Muscle of back (tissue), 11 donors: Measurements from ENCODE around the gene FCGR3B. TPM values are rescaled to one million over a fixed set of nuclear protein-coding genes. Genes with fewer than 3 reads are reported as not detected.
"Not testable (repeated sequence)": the region's sequence is repeated elsewhere in the genome, so short reads cannot be mapped to it uniquely, and the experiment has no call there.

ENCODE experiments used
- DNase-seq, 3 donors: peaks; one replicate each; pipeline versions ENCODE4 v3.0.0 to v3.0.0-alpha.2; 2013
- polyA plus RNA-seq, 10 donors: library from polyadenylated mRNA; unstranded; fragments of 120-200 nt; gene quantifications; one replicate each; pipeline ENCODE4 v1.2.1, GENCODE V29; 2013; ENCODE audit not compliant: insufficient read length in 10 of 10

FCGR3B gene
- polyA plus RNA-seq, 10 donors, result 0.19 to 1.0 (median 0.42) TPM; not detected in 2

DNA sequence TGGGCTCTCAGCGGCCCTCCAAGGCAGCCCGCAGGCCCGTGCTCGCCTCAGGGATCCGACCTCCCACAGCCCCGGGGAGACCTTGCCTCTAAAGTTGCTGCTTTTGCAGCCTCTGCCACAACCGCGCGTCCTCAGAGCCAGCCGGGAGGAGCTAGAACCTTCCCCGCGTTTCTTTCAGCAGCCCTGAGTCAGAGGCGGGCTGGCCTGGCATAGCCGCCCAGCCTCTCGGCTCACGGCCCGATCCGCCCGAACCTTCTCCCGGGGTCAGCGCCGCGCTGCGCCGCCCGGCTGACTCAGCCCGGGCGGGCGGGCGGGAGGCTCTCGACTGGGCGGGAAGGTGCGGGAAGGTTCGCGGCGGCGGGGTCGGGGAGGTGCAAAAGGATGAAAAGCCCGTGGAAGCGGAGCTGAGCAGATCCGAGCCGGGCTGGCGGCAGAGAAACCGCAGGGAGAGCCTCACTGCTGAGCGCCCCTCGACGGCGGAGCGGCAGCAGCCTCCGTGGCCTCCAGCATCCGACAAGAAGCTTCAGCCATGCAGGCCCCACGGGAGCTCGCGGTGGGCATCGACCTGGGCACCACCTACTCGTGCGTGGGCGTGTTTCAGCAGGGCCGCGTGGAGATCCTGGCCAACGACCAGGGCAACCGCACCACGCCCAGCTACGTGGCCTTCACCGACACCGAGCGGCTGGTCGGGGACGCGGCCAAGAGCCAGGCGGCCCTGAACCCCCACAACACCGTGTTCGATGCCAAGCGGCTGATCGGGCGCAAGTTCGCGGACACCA is 25.0 kb downstream of the FCGR3B start:
- DNase-seq, result peak in 2 of 3 donors; percentile 6 to 21

GRCh38 chr1:161605024-161605423 is 26.0 kb downstream of the FCGR3B start:
- not testable (repeated sequence) for DNase-seq

GRCh38 chr1:161597077-161597476 is 33.9 kb downstream of the FCGR3B start:
- not testable (repeated sequence) for DNase-seq

GRCh38 chr1:161595583-161595982 is 35.4 kb downstream of the FCGR3B start:
- DNase-seq, result not testable (repeated sequence)

DNA sequence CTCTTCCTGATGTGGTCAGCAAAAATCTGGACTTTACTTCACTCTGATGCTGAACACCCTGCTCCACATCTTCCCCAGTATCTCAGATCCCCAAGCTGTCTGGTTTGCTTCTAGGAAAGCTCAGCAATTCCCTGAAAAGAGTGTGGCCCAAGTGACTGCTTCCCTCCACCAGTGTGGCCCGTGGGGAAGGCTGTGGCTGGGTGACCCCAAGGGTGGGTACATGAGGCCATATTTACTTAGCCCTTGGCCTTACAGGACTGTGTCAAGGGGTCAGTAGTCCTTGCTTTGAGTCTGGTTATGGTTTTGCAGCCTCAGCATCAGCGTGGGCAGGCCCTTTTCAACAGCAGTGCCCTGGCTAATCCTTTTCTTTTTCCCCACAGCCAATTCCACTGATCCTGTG is 35.8 kb downstream of the FCGR3B start:
- not testable (repeated sequence) for DNase-seq

- DNase-seq, result peak in 1 of 3 donors; percentile 7
Measured at GRCh38 chr1:161594269-161594984, 36.5 kb downstream of the FCGR3B start.

- DNase-seq, result not testable (repeated sequence)
Measured at GRCh38 chr1:161593092-161593755, 37.8 kb downstream of the FCGR3B start.

DNA sequence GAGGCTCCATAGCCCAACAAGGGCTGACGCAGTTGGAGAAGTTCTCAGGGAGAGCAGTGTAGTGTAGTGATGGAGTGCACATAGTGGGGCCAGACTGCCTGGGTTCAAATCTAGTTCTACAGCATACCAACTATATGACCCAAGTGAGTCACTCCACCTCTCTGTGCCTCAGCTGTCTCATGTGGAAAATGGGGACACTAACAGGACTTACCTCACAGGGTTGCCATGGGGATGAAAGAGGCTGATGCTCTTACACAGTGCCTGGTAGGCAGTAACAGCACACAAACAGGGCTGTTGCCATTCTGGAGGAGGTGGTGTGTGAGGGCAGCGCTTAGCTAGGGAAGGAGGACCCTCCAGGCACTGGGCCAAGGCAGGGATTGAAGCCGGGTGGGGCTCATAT is 38.4 kb downstream of the FCGR3B start:
- DNase-seq, result not testable (repeated sequence)

- not testable (repeated sequence) for DNase-seq
Measured at GRCh38 chr1:161589920-161590319, 41.1 kb downstream of the FCGR3B start.

DNA sequence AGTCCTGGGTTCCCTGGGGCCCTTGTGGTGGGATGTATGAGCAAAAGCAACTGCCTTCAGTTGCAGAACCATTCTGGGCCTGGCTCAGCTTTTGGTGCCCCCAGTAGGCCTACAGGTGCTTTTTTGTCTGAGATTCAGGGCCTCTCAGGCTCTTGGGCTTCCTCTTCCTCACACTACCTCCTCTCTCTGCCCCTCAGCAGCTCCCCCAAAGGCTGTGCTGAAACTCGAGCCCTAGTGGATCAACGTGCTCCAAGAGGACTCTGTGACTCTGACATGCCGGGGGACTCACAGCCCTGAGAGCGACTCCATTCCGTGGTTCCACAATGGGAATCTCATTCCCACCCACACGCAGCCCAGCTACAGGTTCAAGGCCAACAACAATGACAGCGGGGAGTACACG is 41.6 kb downstream of the FCGR3B start:
- not testable (repeated sequence) for DNase-seq

- DNase-seq, result not testable (repeated sequence)
Measured at GRCh38 chr1:161588596-161588995, 42.4 kb downstream of the FCGR3B start.

GRCh38 chr1:161582882-161583281 is 48.1 kb downstream of the FCGR3B start:
- not testable (repeated sequence) for DNase-seq

GRCh38 chr1:161580879-161581537 is 50.0 kb downstream of the FCGR3B start:
- not testable (repeated sequence) for DNase-seq

DNA sequence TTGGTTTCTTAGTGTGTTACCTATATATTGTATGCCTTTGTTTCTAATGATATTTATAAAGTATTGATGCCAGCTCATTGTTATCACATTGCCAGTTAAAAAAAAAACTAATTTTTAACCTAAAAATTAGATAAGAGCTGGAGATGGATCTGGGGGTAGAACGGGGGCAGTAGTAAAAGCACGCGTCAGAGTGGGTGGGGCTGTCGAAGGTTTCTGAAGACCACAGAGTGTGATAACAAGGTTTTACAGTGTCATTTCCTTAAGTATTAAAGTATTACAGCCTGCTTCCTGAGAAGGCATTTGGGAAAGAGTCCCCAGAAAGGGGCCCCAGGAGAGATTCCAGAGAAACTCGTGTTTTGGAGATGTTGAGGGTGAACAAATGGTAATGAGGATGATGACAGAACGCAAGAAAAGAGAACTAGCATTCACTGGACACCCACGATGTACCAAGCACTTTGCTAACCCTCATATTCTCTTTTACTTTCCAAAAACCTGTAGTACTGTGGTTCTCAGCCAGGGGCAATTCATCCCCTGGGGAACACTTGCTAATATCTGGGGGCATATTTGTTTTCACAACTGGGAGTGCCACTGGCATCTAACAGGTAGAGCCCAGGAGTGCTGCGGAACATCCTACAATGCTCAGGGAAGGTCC is 51.0 kb downstream of the FCGR3B start:
- DNase-seq, result not testable (repeated sequence)

DNA sequence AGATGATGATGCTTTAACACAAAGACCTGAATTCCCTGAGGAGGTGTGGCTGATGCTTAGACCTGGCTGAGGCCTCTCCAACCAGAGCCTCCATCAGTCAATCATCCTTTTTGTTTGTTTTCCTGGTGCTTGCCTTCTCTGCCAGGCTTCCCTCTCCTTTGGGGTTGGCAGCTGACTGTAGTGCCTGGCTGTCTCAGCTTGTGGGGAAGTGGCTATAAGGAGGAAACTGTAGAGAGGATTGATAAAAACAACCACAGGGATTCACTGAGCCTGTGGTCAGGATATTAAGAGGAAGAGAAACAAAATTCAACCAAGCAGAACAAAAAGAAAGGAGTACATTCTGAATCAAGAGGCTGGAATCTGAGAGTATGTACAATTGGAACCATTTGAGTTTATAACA is 54.3 kb downstream of the FCGR3B start:
- DNase-seq, result not testable (repeated sequence)

Other genes with a start within 250 kb of the FCGR3B start
- gene FCGR2A, start 125.7 kb downstream of the FCGR3B start, polyA plus RNA-seq, result 1 to 10 TPM; 3.5 to 7.7 (median 5.3) TPM
- gene HSPA6, start 106.6 kb downstream of the FCGR3B start, polyA plus RNA-seq, result 1 to 10 TPM in 1 of 10 donors, under 1 TPM in 8, not detected in 1; 0.43 to 1.7 (median 0.65) TPM
- gene FCGR3A, start 81.4 kb downstream of the FCGR3B start, polyA plus RNA-seq, result 1 to 10 TPM; 1.4 to 2.7 (median 2.0) TPM
- gene FCGR2B, start 32.0 kb upstream of the FCGR3B start, polyA plus RNA-seq, result under 1 TPM in 7 of 10 donors, not detected in 3; 0.06 to 0.40 (median 0.27) TPM
- gene FCRLA, start 76.1 kb upstream of the FCGR3B start, polyA plus RNA-seq, result 1 to 10 TPM in 1 of 10 donors, under 1 TPM in 8, not detected in 1; 0.19 to 1.5 (median 0.31) TPM
- gene FCRLB, start 90.4 kb upstream of the FCGR3B start, polyA plus RNA-seq, result under 1 TPM; 0.17 to 0.59 (median 0.42) TPM
- gene DUSP12, start 118.6 kb upstream of the FCGR3B start, polyA plus RNA-seq, result 10 to 100 TPM; 18.6 to 33.9 (median 24.6) TPM
- 10 to 100 TPM; 14.5 to 20.5 (median 18.1) TPM for gene ATF6, start 135.1 kb upstream of the FCGR3B start, polyA plus RNA-seq